CD4-positive, alpha-beta T cell treated with Interleukin-21 for 1 hour (primary cell): Measurements from ENCODE around the gene OPCML.

Source experiments
- DNase-seq: peaks from one replicate; pipeline ENCODE4 v3.0.0-alpha.2; 2020

The OPCML gene

DNA sequence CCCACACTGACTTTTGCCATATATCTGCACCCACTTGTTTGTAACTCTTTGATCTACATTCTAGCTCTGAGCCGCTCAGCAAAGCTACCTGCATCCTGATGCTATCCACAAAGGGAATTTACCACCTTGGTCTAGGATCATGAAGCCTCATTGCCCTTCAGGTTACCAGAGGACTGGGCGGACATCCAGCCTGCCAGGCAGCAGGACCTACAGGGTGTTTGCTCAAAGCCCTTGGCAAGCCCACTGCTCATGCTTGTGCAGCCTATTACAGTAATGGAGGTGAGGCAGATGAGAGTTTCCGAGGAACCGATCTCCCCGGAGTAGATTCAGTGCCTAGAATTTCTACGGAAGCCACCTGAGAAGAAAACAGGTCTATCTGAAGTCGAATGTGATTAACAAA is 417.2 kb downstream of the OPCML start:
- DNase-seq, result no peak

DNA sequence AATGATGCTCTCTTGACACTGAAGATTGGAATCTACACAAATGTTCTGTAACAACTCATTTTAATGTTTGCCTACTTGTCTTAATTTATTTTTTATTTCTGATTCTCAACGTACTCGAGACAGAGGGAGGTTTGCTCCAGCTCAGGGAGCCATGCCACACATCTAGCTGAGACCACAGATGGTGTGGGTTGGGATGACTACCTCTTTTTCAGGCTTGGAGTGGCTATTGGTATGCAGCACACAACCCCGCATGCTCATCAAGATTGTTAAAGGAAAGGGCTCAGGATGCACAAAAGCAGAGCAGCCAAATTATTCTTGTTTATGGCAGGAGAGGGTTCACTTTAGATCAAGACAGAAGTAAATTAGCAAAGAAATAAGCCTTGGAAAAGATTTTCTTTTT is 424.5 kb downstream of the OPCML start:
- DNase-seq, result no peak

DNA sequence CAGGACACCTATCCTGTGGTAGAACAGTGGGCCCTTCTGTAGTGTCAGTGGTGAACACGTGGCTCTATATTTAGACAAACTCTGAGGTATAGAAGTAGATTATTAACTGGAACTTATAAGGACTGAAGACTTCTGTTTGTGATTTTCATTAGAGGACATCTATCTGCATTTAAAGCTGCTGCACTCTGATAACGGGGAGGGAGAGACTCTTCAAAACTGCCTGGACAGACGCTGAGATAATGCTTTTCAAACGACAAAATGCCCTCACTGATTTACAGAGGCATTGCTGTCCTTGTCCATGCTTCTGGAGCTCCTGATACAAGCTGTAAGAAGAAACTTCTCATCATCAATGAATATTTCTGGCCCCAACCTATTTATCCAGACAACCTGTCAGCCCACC is 425.2 kb downstream of the OPCML start:
- DNase-seq, result no peak

GRCh38 chr11:133106417-133106816 is 425.9 kb downstream of the OPCML start:
- no peak for DNase-seq

- no peak for DNase-seq
Measured at GRCh38 chr11:133104009-133104744, 428.1 kb downstream of the OPCML start.

DNA sequence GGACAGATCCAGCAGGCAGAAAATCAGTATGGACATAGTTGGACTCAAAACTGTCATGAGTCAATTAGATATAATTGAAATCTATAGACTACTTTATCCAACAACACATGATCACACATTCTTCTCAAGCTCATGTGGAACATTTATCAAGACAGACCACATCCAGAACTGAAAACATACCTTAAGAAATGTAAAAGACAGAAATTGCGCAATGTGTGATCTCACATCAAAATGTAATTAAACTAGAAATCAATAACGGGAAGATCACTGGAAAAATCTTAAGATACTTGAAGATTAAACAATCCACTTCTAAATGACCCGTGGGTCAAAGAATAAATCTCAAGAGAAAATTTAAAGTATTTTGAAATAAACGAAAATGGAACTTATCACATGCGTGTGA is 435.3 kb downstream of the OPCML start:
- no peak for DNase-seq

DNA sequence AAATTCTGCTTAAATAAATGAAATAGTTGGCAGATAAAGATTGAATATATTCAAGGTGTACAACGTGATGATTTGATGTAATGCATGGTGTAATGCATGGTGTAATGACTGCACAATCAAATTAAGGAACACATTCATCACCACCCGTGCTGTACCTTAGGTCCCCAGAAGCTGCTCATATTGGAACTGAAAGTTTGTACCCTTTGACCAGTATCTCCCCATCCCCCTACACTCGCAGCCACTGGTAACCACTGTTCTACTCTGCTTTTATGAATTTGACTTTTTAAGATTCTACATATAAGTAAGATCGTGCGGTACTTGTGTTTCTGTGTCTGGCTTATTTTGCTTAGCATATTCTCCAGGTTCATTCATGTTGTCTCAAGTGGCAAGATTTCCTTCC is 445.8 kb downstream of the OPCML start:
- no peak for DNase-seq

GRCh38 chr11:133082841-133083488 is 449.3 kb downstream of the OPCML start:
- DNase-seq, result peak; percentile 41

- no peak for DNase-seq
Measured at GRCh38 chr11:133082453-133082781, 449.9 kb downstream of the OPCML start.

GRCh38 chr11:133081730-133082452 is 450.4 kb downstream of the OPCML start:
- DNase-seq, result no peak

- DNase-seq, result no peak
Measured at GRCh38 chr11:133081020-133081419, 451.3 kb downstream of the OPCML start.

- no peak for DNase-seq
Measured at GRCh38 chr11:133078591-133079404, 453.5 kb downstream of the OPCML start.

DNA sequence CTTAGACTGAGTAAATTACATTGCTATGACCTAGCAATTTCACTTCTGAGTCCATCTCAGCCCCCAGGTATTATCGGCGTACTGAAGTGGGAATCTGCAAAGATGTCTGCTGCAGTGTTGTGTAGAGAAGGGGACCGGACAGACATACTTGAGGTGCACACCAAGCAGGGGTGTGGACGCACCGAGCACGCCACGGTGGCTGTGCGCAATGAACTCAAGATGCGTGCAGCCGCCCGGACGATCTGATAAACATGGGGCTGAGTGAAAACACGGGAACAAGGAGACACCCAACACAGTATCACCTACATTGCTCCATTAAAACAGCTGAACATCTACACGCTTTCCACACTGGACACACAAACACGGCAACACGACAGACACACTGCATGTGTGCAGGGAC is 454.3 kb downstream of the OPCML start:
- no peak for DNase-seq

GRCh38 chr11:133075351-133075750 is 456.9 kb downstream of the OPCML start:
- DNase-seq, result no peak

GRCh38 chr11:133072858-133073582 is 459.3 kb downstream of the OPCML start:
- no peak for DNase-seq

GRCh38 chr11:133072378-133072777 is 459.9 kb downstream of the OPCML start:
- DNase-seq, result no peak

DNA sequence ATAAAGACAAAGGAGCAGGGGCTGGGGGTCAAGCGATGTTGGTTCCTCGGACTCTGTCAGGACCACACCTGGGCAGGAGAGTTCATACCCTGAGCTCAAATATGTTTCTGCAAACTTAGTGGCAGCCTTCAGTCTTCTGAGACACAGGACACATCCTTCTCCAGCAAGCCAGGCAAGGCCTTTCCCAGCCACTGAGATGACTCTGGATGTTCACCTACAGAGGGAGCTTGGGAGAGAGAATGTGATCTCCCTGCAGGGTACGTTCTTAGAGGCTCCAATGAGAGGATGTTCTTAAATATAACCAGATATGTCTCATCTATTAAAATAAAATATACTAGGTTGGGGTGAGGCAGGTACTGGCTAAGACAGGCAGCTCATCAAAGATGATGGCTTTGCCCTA is 461.5 kb downstream of the OPCML start:
- no peak for DNase-seq

DNA sequence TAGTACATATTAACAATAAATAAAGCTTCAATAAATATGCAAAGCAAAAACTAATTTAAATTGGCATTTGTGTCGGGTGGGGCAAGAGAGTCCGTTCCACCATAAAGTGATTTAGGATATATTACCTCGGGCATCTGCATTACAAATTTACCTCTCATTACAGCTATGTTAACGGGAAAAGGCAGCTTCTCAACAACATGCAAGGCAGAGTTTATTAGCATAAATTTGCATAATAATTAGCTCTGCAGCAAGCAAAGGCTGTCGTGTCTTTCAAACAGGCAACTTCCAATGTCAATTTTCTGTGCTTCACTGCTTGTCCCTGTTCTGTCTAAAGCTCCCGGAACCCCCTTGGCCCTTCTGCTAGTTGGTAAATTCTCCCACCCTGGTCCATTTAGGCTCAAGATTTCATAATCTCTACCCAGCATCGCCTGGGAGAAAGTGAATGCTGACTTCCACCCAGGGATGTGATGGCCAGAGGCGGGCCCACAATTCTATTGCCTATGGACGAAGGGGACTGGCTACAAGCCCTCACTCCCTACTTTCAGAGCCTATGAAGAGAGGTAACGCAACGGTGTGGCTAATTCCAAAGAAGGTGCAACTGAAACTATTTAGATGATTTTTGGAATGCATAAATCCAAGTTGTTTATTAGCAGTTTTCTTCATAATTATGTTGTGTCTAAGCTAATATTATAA is 462.1 kb downstream of the OPCML start:
- DNase-seq, result no peak

DNA sequence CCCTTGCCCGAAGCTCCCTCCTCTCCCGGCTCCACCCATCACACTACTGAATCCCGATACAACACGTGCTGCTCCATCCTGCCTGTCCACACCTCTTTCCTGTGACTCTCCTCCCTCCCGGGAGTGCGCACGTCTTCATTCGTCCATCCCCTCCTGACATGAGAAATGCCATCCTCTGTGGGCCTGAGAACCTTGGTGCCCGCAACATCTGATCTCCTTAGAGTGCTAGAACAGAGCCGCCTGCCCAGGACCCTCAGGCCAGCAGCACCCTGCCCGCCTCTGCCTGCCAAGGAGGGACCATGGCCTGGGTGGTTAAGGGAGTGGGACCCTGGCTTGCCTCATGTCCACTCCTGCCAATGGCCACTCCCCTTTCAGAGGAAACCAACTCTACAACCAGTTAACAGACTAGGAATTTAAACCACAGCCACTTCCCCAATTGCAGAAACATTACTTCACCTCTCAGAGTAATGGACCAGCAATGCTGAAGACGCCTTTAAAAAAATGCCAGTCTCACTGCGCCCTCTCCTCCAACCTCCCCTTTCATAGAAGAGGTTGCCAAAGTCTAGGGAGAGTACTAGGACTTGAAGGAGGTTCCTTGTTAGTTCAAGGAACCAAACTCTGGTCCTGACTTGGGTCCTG is 466.3 kb downstream of the OPCML start:
- no peak for DNase-seq

DNA sequence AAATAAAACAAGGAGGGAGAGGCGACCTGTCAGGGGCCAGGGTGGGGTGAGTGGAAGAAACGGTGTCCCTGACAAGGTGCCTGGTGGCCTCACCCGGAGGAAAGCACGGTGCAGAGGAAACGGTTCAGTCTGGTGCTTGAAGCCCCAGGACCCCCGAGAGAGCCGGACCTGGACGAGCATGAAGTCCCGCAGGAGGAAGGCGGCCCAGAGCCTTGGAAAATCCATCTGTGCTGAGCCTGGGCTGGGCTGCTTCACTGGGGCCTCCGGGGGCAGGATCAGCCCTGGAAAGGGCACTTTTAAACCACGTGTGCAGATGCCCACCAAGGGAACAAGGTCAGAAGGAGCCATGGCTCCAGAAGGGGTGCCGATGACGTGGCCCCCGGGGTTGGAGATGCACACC is 467.3 kb downstream of the OPCML start:
- no peak for DNase-seq

- DNase-seq, result no peak
Measured at GRCh38 chr11:133064152-133064877, 468.0 kb downstream of the OPCML start.
